ENCODE measurements around the gene CCDC15.

The CCDC15 gene

GRCh38 chr11:124953753-124954589, at the start of gene CCDC15:
CCDC15 (plus strand) TSS chr11:124954202; CDS start chr11:124954733, 531 bp downstream.
- peak; percentile 98 for DNase-seq (ENCODE audit: low read depth)
- H3K4me3 ChIP-seq (ENCODE audit: low read length): peak within 1 kb of the TSS; percentile 87
- no peak for TF ChIP-seq CTCF (IDR thresholded peaks at IDR 0.05; ENCODE audit: insufficient read depth, low read depth, low read length, missing control alignments)

GRCh38 chr11:124915541-124916369, 38.2 kb upstream of the CCDC15 start:
- no peak overlapping the region for H3K4me3 ChIP-seq (ENCODE audit: low read length)
- no peak for DNase-seq (ENCODE audit: low read depth)
- TF ChIP-seq CTCF (IDR thresholded peaks at IDR 0.05; ENCODE audit: insufficient read depth, low read depth, low read length, missing control alignments): no peak

GRCh38 chr11:124916370-124916710, 37.7 kb upstream of the CCDC15 start:
- no peak overlapping the region for H3K4me3 ChIP-seq (ENCODE audit: low read length)
- no peak for TF ChIP-seq CTCF (IDR thresholded peaks at IDR 0.05; ENCODE audit: insufficient read depth, low read depth, low read length, missing control alignments)

GRCh38 chr11:124917115-124917637, 36.8 kb upstream of the CCDC15 start:
- H3K4me3 ChIP-seq (ENCODE audit: low read length): no peak overlapping the region
- no peak for DNase-seq (ENCODE audit: low read depth)
- no peak for TF ChIP-seq CTCF (IDR thresholded peaks at IDR 0.05; ENCODE audit: insufficient read depth, low read depth, low read length, missing control alignments)

More at GRCh38 chr11:124916370-124916710, 37.7 kb upstream of the CCDC15 start:
- no peak for DNase-seq (ENCODE audit: low read depth)

GRCh38 chr11:124918950-124919349, 35.1 kb upstream of the CCDC15 start, which contains the start of gene HEPN1:
HEPN1 (plus strand) TSS chr11:124919250.
- TF ChIP-seq CTCF (IDR thresholded peaks at IDR 0.05; ENCODE audit: insufficient read depth, low read depth, low read length, missing control alignments): no peak
- no peak within 1 kb of the TSS for H3K4me3 ChIP-seq (ENCODE audit: low read length)
- DNase-seq (ENCODE audit: low read depth): no peak

GRCh38 chr11:124919898-124920297, 34.1 kb upstream of the CCDC15 start:
- no peak overlapping the region for H3K4me3 ChIP-seq (ENCODE audit: low read length)
- no peak for DNase-seq (ENCODE audit: low read depth)
- no peak for TF ChIP-seq CTCF (IDR thresholded peaks at IDR 0.05; ENCODE audit: insufficient read depth, low read depth, low read length, missing control alignments)

Measured in epithelial cell of esophagus (primary cell).